ENCODE results near the gene AMPH. TPM values are rescaled to one million over a fixed set of nuclear protein-coding genes. Genes with fewer than 3 reads are reported as not detected.

The AMPH gene
- total RNA-seq, 1 experiment from 2014 or later, result not detected

- Histone ChIP-seq H3K79me2 (ENCODE audit: insufficient read depth, low read length) (no peaks in the 10 kb centered on the region), H3K9ac (ENCODE audit: low read length) (no peak overlapping the region), H3K4me1 (ENCODE audit: control insufficient read depth in 1 of 2, insufficient read depth in 2 of 2, low read length in 2 of 2) (no peaks in the 10 kb centered on the region), H3K9me3 (ENCODE audit: control insufficient read depth in 1 of 2, insufficient read depth in 1 of 2, low read depth in 1 of 2, low read length in 2 of 2) (no peaks in the 10 kb centered on the region), H3K27me3 (ENCODE audit: insufficient read depth, low read length) (peaks cover 23% of the 10 kb centered on the region), H3K27ac (ENCODE audit: low read depth, low read length) (no peak overlapping the region), H2AFZ (ENCODE audit: low read depth, low read length, poor library complexity, severe bottlenecking) (no peak overlapping the region), H3K36me3 (ENCODE audit: control insufficient read depth in 1 of 2, insufficient read depth in 2 of 2, low read length in 2 of 2) (no peaks in the 10 kb centered on the region), H3K9me2 (ENCODE audit: insufficient read depth) (no peaks in the 10 kb centered on the region), H3K4me3 (replicated peaks in 1 of 2; ENCODE audit: low read depth in 1 of 2, low read length in 2 of 2) (no peak overlapping the region), H4K20me1 (ENCODE audit: insufficient read depth) (no peaks in the 10 kb centered on the region), H3K4me2 (ENCODE audit: low read length) (peak overlapping the region; percentile 26)
- RAD21 ChIA-PET (ENCODE audit: low non-redundant PET in 1 of 2, low total read pairs in 2 of 2, uncharacterized antibody in 2 of 2, unreplicated experiment in 2 of 2), result no interaction called here
- POLR2A ChIA-PET, result no interaction called here
- peak; percentile 6 for DNase-seq (ENCODE audit: low read depth, low spot score)
- no TSS peak for BruUV-seq (replicated peaks)
- CTCF ChIA-PET, result no interaction called here
- intact Hi-C loops (cut with micrococcal nuclease), result no loop called here
- ATAC-seq, result peak; percentile 84
- TF ChIP-seq SIN3A (IDR thresholded peaks at IDR 0.05; ENCODE audit: low read depth) (no peak), ELF1 (IDR thresholded peaks at IDR 0.05; ENCODE audit: borderline replicate concordance, low read depth) (peak; percentile 62), EZH2phosphoT487 (IDR thresholded peaks at IDR 0.05; ENCODE audit: borderline replicate concordance) (no peak), POLR2AphosphoS5 (IDR thresholded peaks at IDR 0.05; ENCODE audit: low read depth, low read length) (no peak)
These were observed 139.2 kb downstream of the AMPH start for GRCh38 chr7:38492010-38492409.

GRCh38 chr7:38482521-38482920 lies 148.7 kb downstream of the AMPH start:
- no peaks in the 10 kb centered on the region for H3K9me3 ChIP-seq (ENCODE audit: control insufficient read depth in 1 of 2, insufficient read depth in 1 of 2, low read depth in 1 of 2, low read length in 2 of 2)
- H2AFZ ChIP-seq (ENCODE audit: low read depth, low read length, poor library complexity, severe bottlenecking), result no peak overlapping the region
- no peaks in the 10 kb centered on the region for H3K79me2 ChIP-seq (ENCODE audit: insufficient read depth, low read length)
- no peaks in the 10 kb centered on the region for H3K9me2 ChIP-seq (ENCODE audit: insufficient read depth)
- H3K4me1 ChIP-seq (ENCODE audit: control insufficient read depth in 1 of 2, insufficient read depth in 2 of 2, low read length in 2 of 2), result no peaks in the 10 kb centered on the region
- ATAC-seq (no peak), DNase-seq (ENCODE audit: low read depth, low spot score) (no peak)
- CTCF ChIA-PET, result no interaction called here
- H3K27me3 ChIP-seq (ENCODE audit: insufficient read depth, low read length), result peaks cover 30% of the 10 kb centered on the region
- RAD21 ChIA-PET (ENCODE audit: low non-redundant PET in 1 of 2, low total read pairs in 2 of 2, uncharacterized antibody in 2 of 2, unreplicated experiment in 2 of 2), result no interaction called here
- POLR2A ChIA-PET, result no interaction called here
- no peak overlapping the region for H3K27ac ChIP-seq (ENCODE audit: low read depth, low read length)
- TF ChIP-seq SP1 (IDR thresholded peaks at IDR 0.05; ENCODE audit: low read depth) (no peak), CEBPB (IDR thresholded peaks at IDR 0.05; ENCODE audit: low read depth) (no peak), ZNF274 (IDR thresholded peaks at IDR 0.05; ENCODE audit: low read depth, low read length) (no peak), ZBTB33 (IDR thresholded peaks at IDR 0.05; ENCODE audit: extremely low read depth, insufficient replicate concordance, low read length) (no peak), EZH2phosphoT487 (IDR thresholded peaks at IDR 0.05; ENCODE audit: borderline replicate concordance) (no peak), ZFX (IDR thresholded peaks at IDR 0.05) (no peak), POLR2A (IDR thresholded peaks at IDR 0.05; ENCODE audit: borderline replicate concordance, extremely low read depth, insufficient read depth, insufficient read length) (no peak), MAX (IDR thresholded peaks at IDR 0.05) (no peak), ELF1 (IDR thresholded peaks at IDR 0.05; ENCODE audit: borderline replicate concordance, low read depth) (no peak), EGR1 (IDR thresholded peaks at IDR 0.05; ENCODE audit: low read depth) (no peak), TCF7L2 (IDR thresholded peaks at IDR 0.05; ENCODE audit: borderline replicate concordance, extremely low read depth, insufficient read depth, insufficient read length) (no peak)
- H3K36me3 ChIP-seq (ENCODE audit: control insufficient read depth in 1 of 2, insufficient read depth in 2 of 2, low read length in 2 of 2), result no peaks in the 10 kb centered on the region
- H4K20me1 ChIP-seq (ENCODE audit: insufficient read depth), result 0 out of 2 replicates have a peak, but pooled peaks cover 4% of the 10 kb centered on the region
- no peak overlapping the region for H3K4me2 ChIP-seq (ENCODE audit: low read length)
- intact Hi-C loops (cut with micrococcal nuclease), result no loop called here
- no peak overlapping the region for H3K4me3 ChIP-seq (replicated peaks in 1 of 2; ENCODE audit: low read depth in 1 of 2, low read length in 2 of 2)
- BruUV-seq (replicated peaks), result no TSS peak
- H3K9ac ChIP-seq (ENCODE audit: low read length), result no peak overlapping the region

All from HCT116 (cell line).